Activated T-cell treated with anti-CD3 and anti-CD28 coated beads, Interleukin-2, amount 50 U/mL, for 4 hours (primary cell): ENCODE measurements around the gene EIF5AL1. TPM values are rescaled to one million over a fixed set of nuclear protein-coding genes. Genes with fewer than 3 reads are reported as not detected.
A peak's percentile ranks its signal among the peaks of the same experiment; 100 is the strongest.
"Not testable (repeated sequence)": the region's sequence is repeated elsewhere in the genome, so short reads cannot be mapped to it uniquely, and the experiment has no call there.

Experiments used
- ATAC-seq, 2 donors: fragments of 200-7000 bp; cut with Tn5 transposase; one replicate each; pipeline ENCODE4 v1.10.0; 2021
- DNase-seq: peaks from one replicate; pipeline ENCODE4 v3.0.0-alpha.2; 2020
- H3K27me3 Mint-ChIP-seq: one replicate; pipeline ENCODE4 v1.8.0; 2021; ENCODE audit warnings: low read depth, mixed read lengths
- H3K36me3 Mint-ChIP-seq: one replicate; pipeline ENCODE4 v1.8.0; 2022; ENCODE audit warnings: mixed read lengths; ENCODE audit not compliant: insufficient read depth
- H3K4me1 Mint-ChIP-seq: one replicate; pipeline ENCODE4 v1.8.0; 2021; ENCODE audit warnings: low read depth, mixed read lengths
- H3K4me3 Mint-ChIP-seq: one replicate; pipeline ENCODE4 v1.8.0; 2021; ENCODE audit warnings: mild to moderate bottlenecking, moderate library complexity, mixed read lengths
- H3K9me3 Mint-ChIP-seq: one replicate; pipeline ENCODE4 v1.8.0; 2021; ENCODE audit warnings: mixed read lengths
- total RNA-seq, 3 donors: library from RNA; stranded (reverse); gene quantifications; one replicate each; pipeline ENCODE4 v1.2.1, GENCODE V29; 2021

EIF5AL1 gene
- total RNA-seq, 3 donors from 2014 or later: 0.46 to 2.2 (median 0.49) TPM

- no peaks in the 10 kb centered on the region for H3K9me3 Mint-ChIP-seq
- DNase-seq (no peak), ATAC-seq (no peak)
- H3K4me1 Mint-ChIP-seq: no peaks in the 10 kb centered on the region
- H3K27me3 Mint-ChIP-seq: peaks cover 9% of the 10 kb centered on the region
- no peaks in the 10 kb centered on the region for H3K36me3 Mint-ChIP-seq
- no peak overlapping the region for H3K4me3 Mint-ChIP-seq
Observed at GRCh38 chr10:79494871-79495705, 17.2 kb upstream of the EIF5AL1 start.

- Mint-ChIP-seq H3K4me1 (no peaks in the 10 kb centered on the region), H3K36me3 (no peaks in the 10 kb centered on the region), H3K9me3 (no peaks in the 10 kb centered on the region), H3K4me3 (no peak overlapping the region), H3K27me3 (peaks cover 9% of the 10 kb centered on the region)
- no peak for ATAC-seq
- no peak for DNase-seq
Observed at GRCh38 chr10:79495791-79496190, 16.5 kb upstream of the EIF5AL1 start.

GRCh38 chr10:79496896-79497295 is 15.4 kb upstream of the EIF5AL1 start:
- Mint-ChIP-seq H3K4me3 (no peak overlapping the region), H3K9me3 (no peaks in the 10 kb centered on the region), H3K4me1 (no peaks in the 10 kb centered on the region), H3K27me3 (peaks cover 15% of the 10 kb centered on the region), H3K36me3 (no peaks in the 10 kb centered on the region)
- ATAC-seq: no peak
- no peak for DNase-seq

GRCh38 chr10:79498291-79498829 is 14.0 kb upstream of the EIF5AL1 start:
- H3K4me3 Mint-ChIP-seq: no peak overlapping the region
- no peak for DNase-seq

GRCh38 chr10:79502561-79503309 is 9.6 kb upstream of the EIF5AL1 start:
- no peaks in the 10 kb centered on the region for H3K9me3 Mint-ChIP-seq
- no peaks in the 10 kb centered on the region for H3K4me1 Mint-ChIP-seq
- H3K27me3 Mint-ChIP-seq: peaks cover 25% of the 10 kb centered on the region
- ATAC-seq (peak in 1 of 2 donors; percentile 37), DNase-seq (no peak)
- no peak overlapping the region for H3K4me3 Mint-ChIP-seq
- no peaks in the 10 kb centered on the region for H3K36me3 Mint-ChIP-seq

More at GRCh38 chr10:79498291-79498829, 14.0 kb upstream of the EIF5AL1 start:
- no peak for ATAC-seq
- no peaks in the 10 kb centered on the region for H3K36me3 Mint-ChIP-seq
- no peaks in the 10 kb centered on the region for H3K4me1 Mint-ChIP-seq
- H3K27me3 Mint-ChIP-seq: peaks cover 18% of the 10 kb centered on the region
- no peaks in the 10 kb centered on the region for H3K9me3 Mint-ChIP-seq

- H3K27me3 Mint-ChIP-seq: peaks cover 20% of the 10 kb centered on the region
- H3K36me3 Mint-ChIP-seq, H3K9me3 Mint-ChIP-seq, DNase-seq, H3K4me3 Mint-ChIP-seq, H3K4me1 Mint-ChIP-seq, ATAC-seq: not testable (repeated sequence)
Observed at GRCh38 chr10:79503787-79504186, 8.5 kb upstream of the EIF5AL1 start.

GRCh38 chr10:79504483-79504882 is 7.8 kb upstream of the EIF5AL1 start:
- not testable (repeated sequence) for H3K4me1 Mint-ChIP-seq, H3K36me3 Mint-ChIP-seq, H3K4me3 Mint-ChIP-seq, DNase-seq, ATAC-seq, H3K9me3 Mint-ChIP-seq
- peaks cover 18% of the 10 kb centered on the region for H3K27me3 Mint-ChIP-seq

GRCh38 chr10:79505328-79505727 is 7.0 kb upstream of the EIF5AL1 start:
- ATAC-seq, DNase-seq: not testable (repeated sequence)

GRCh38 chr10:79505829-79506228 is 6.5 kb upstream of the EIF5AL1 start:
- DNase-seq (no peak), ATAC-seq (no peak)
- Mint-ChIP-seq H3K4me3 (no peak overlapping the region), H3K36me3 (no peaks in the 10 kb centered on the region), H3K4me1 (no peaks in the 10 kb centered on the region), H3K27me3 (peaks cover 18% of the 10 kb centered on the region), H3K9me3 (no peaks in the 10 kb centered on the region)

More at GRCh38 chr10:79505328-79505727, 7.0 kb upstream of the EIF5AL1 start:
- not testable (repeated sequence) for H3K4me1 Mint-ChIP-seq, H3K9me3 Mint-ChIP-seq, H3K36me3 Mint-ChIP-seq, H3K4me3 Mint-ChIP-seq
- peaks cover 18% of the 10 kb centered on the region for H3K27me3 Mint-ChIP-seq

- no peak for ATAC-seq
- H3K36me3 Mint-ChIP-seq: no peaks in the 10 kb centered on the region
- H3K9me3 Mint-ChIP-seq: no peaks in the 10 kb centered on the region
- no peak overlapping the region for H3K4me3 Mint-ChIP-seq
- peaks cover 9% of the 10 kb centered on the region for H3K27me3 Mint-ChIP-seq
- DNase-seq: no peak
- no peaks in the 10 kb centered on the region for H3K4me1 Mint-ChIP-seq
Observed at GRCh38 chr10:79507440-79508167, 4.7 kb upstream of the EIF5AL1 start.

- not testable (repeated sequence) for H3K27me3 Mint-ChIP-seq
Observed at GRCh38 chr10:79508245-79508644, 4.1 kb upstream of the EIF5AL1 start.

GRCh38 chr10:79509306-79509933 is 2.9 kb upstream of the EIF5AL1 start:
- H3K9me3 Mint-ChIP-seq, H3K36me3 Mint-ChIP-seq, H3K4me3 Mint-ChIP-seq, DNase-seq, ATAC-seq, H3K27me3 Mint-ChIP-seq, H3K4me1 Mint-ChIP-seq: not testable (repeated sequence)

More at GRCh38 chr10:79508245-79508644, 4.1 kb upstream of the EIF5AL1 start:
- not testable (repeated sequence) for DNase-seq, ATAC-seq, H3K4me1 Mint-ChIP-seq, H3K9me3 Mint-ChIP-seq, H3K4me3 Mint-ChIP-seq, H3K36me3 Mint-ChIP-seq

GRCh38 chr10:79509934-79510508 is 2.3 kb upstream of the EIF5AL1 start:
- not testable (repeated sequence) for H3K36me3 Mint-ChIP-seq, H3K9me3 Mint-ChIP-seq, ATAC-seq

More at GRCh38 chr10:79509934-79510508, 2.3 kb upstream of the EIF5AL1 start:
- not testable (repeated sequence) for H3K27me3 Mint-ChIP-seq, H3K4me3 Mint-ChIP-seq, DNase-seq, H3K4me1 Mint-ChIP-seq
